Dendritic cell treated with granulocyte-macrophage colony-stimulating factor and Interleukin-4, amounts not matched to agents 40 ng/mL and 50 ng/mL, for 4 days (primary cell): Measurements from ENCODE around the gene EMILIN2.
A peak's percentile ranks its signal among the peaks of the same experiment; 100 is the strongest.

Experiments used
- H3K27ac Mint-ChIP-seq: one replicate; pipeline ENCODE4 v1.8.0; 2022; ENCODE audit warnings: mild to moderate bottlenecking, mixed read lengths
- H3K27me3 Mint-ChIP-seq: one replicate; pipeline ENCODE4 v1.8.0; 2022; ENCODE audit warnings: mild to moderate bottlenecking, mixed read lengths
- H3K36me3 Mint-ChIP-seq: one replicate; pipeline ENCODE4 v1.8.0; 2022; ENCODE audit warnings: low read depth, mixed read lengths
- H3K4me1 Mint-ChIP-seq: one replicate; pipeline ENCODE4 v1.8.0; 2022; ENCODE audit warnings: low read depth, mixed read lengths
- H3K4me3 Mint-ChIP-seq: one replicate; pipeline ENCODE4 v1.8.0; 2022; ENCODE audit warnings: mild to moderate bottlenecking, moderate library complexity, mixed read lengths
- H3K9me3 Mint-ChIP-seq: one replicate; pipeline ENCODE4 v1.8.0; 2022; ENCODE audit warnings: mixed read lengths
- intact Hi-C: fragments of 100-400 bp; cut with micrococcal nuclease; formaldehyde crosslinking; loops from one replicate; pipeline ENCODE4 v1.15.0; 2022

The EMILIN2 gene

GRCh38 chr18:2926528-2926927 lies 79.7 kb downstream of the EMILIN2 start:
- Mint-ChIP-seq H3K27me3 (no peaks in the 10 kb centered on the region), H3K4me1 (no peaks in the 10 kb centered on the region), H3K27ac (no peak overlapping the region), H3K4me3 (no peak overlapping the region), H3K36me3 (peaks cover 98% of the 10 kb centered on the region), H3K9me3 (no peaks in the 10 kb centered on the region)
- intact Hi-C loops: no loop called here

- Mint-ChIP-seq H3K4me3 (no peak overlapping the region), H3K27me3 (no peaks in the 10 kb centered on the region), H3K36me3 (peaks cover 91% of the 10 kb centered on the region), H3K27ac (no peak overlapping the region), H3K9me3 (no peaks in the 10 kb centered on the region), H3K4me1 (no peaks in the 10 kb centered on the region)
- intact Hi-C loops: no loop called here
Measured at GRCh38 chr18:2927745-2928144, 80.9 kb downstream of the EMILIN2 start.

- intact Hi-C loops: loop anchor here (1.0 to 5.0 kb wide), 5 partner anchors 53 to 314 kb away; no protein-coding TSS in a partner anchor
- Mint-ChIP-seq H3K27ac (no peak overlapping the region), H3K9me3 (no peaks in the 10 kb centered on the region), H3K36me3 (peaks cover 84% of the 10 kb centered on the region), H3K27me3 (no peaks in the 10 kb centered on the region), H3K4me1 (peaks cover 6% of the 10 kb centered on the region), H3K4me3 (no peak overlapping the region)
Measured at GRCh38 chr18:2932247-2933181, 85.7 kb downstream of the EMILIN2 start.

- intact Hi-C loops: loop anchor here (2.0 to 5.0 kb wide), 3 partner anchors 129 to 218 kb away; no protein-coding TSS in a partner anchor
- H3K27ac Mint-ChIP-seq: no peak overlapping the region
- H3K36me3 Mint-ChIP-seq: peaks cover 84% of the 10 kb centered on the region
- no peak overlapping the region for H3K4me3 Mint-ChIP-seq
- H3K9me3 Mint-ChIP-seq: no peaks in the 10 kb centered on the region
- peaks cover 6% of the 10 kb centered on the region for H3K4me1 Mint-ChIP-seq
- H3K27me3 Mint-ChIP-seq: no peaks in the 10 kb centered on the region
Measured at GRCh38 chr18:2933995-2934394, 87.2 kb downstream of the EMILIN2 start.

DNA sequence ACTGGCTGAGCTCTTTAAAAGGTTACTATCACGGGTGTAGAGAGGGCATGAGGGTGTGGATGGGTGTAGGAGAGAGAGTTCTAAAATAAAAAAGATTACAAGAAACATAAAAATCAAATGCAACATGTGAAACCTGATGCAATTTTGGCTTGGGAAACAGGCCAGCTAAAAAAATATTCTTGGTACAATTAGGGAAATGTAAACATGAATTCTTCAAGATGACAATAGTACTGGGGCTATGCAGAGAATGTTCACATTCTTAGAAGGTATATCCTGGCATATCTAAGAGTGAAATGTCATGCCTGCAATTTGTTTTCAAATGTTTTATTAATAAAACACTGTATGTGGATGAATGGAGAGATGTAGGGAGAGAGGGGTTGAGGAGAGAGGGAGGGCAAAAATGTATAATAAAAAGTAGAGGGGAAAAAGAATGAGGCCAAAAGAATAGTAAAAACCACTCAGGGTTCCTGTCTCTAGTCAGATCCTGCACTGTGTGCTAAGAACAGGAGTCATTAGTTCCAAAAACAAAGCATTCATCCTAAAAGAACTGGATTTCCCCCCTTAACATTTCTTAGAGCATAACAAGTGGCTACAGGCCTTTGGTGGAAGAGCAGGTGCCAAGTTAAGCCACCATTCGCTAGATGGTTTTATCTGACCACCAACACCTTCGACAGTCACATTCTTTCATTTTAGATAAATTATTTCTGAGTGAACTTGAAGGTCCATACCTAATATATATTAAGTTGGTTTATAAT lies 88.8 kb downstream of the EMILIN2 start:
- peaks cover 6% of the 10 kb centered on the region for H3K4me1 Mint-ChIP-seq
- H3K27ac Mint-ChIP-seq: peak overlapping the region; percentile 35
- H3K4me3 Mint-ChIP-seq: no peak overlapping the region
- no peaks in the 10 kb centered on the region for H3K9me3 Mint-ChIP-seq
- no peaks in the 10 kb centered on the region for H3K27me3 Mint-ChIP-seq
- intact Hi-C loops: no loop called here
- H3K36me3 Mint-ChIP-seq: peaks cover 81% of the 10 kb centered on the region

- Mint-ChIP-seq H3K27ac (no peak overlapping the region), H3K4me1 (peaks cover 6% of the 10 kb centered on the region)
Measured at GRCh38 chr18:2939317-2939716, 92.5 kb downstream of the EMILIN2 start.

GRCh38 chr18:2948038-2948437 lies 101.2 kb downstream of the EMILIN2 start:
- intact Hi-C loops: loop anchor here (5.0 kb wide), 2 partner anchors 34 to 119 kb away; no protein-coding TSS in a partner anchor
- Mint-ChIP-seq H3K27me3 (no peaks in the 10 kb centered on the region), H3K27ac (no peak overlapping the region), H3K4me3 (no peak overlapping the region), H3K4me1 (peaks cover 8% of the 10 kb centered on the region), H3K36me3 (peaks cover 71% of the 10 kb centered on the region), H3K9me3 (no peaks in the 10 kb centered on the region)

More at GRCh38 chr18:2939317-2939716, 92.5 kb downstream of the EMILIN2 start:
- Mint-ChIP-seq H3K36me3 (peaks cover 54% of the 10 kb centered on the region), H3K27me3 (no peaks in the 10 kb centered on the region), H3K4me3 (no peak overlapping the region), H3K9me3 (no peaks in the 10 kb centered on the region)
- intact Hi-C loops: no loop called here

- Mint-ChIP-seq H3K9me3 (no peaks in the 10 kb centered on the region), H3K4me3 (no peak overlapping the region), H3K4me1 (peaks cover 10% of the 10 kb centered on the region), H3K27ac (no peak overlapping the region), H3K27me3 (no peaks in the 10 kb centered on the region), H3K36me3 (peaks cover 78% of the 10 kb centered on the region)
- intact Hi-C loops: no loop called here
Measured at GRCh38 chr18:2952605-2953004, 105.8 kb downstream of the EMILIN2 start.

GRCh38 chr18:2953935-2954653 lies 107.3 kb downstream of the EMILIN2 start:
- Mint-ChIP-seq H3K4me1 (peaks cover 12% of the 10 kb centered on the region), H3K9me3 (no peaks in the 10 kb centered on the region), H3K36me3 (peaks cover 71% of the 10 kb centered on the region), H3K27ac (no peak overlapping the region), H3K4me3 (no peak overlapping the region), H3K27me3 (no peaks in the 10 kb centered on the region)
- intact Hi-C loops: no loop called here

- intact Hi-C loops: no loop called here
- H3K36me3 Mint-ChIP-seq: peaks cover 61% of the 10 kb centered on the region
- H3K9me3 Mint-ChIP-seq: no peaks in the 10 kb centered on the region
- no peaks in the 10 kb centered on the region for H3K27me3 Mint-ChIP-seq
- H3K4me3 Mint-ChIP-seq: no peak overlapping the region
- H3K4me1 Mint-ChIP-seq: peaks cover 12% of the 10 kb centered on the region
- H3K27ac Mint-ChIP-seq: no peak overlapping the region
Measured at GRCh38 chr18:2954869-2955645, 108.3 kb downstream of the EMILIN2 start.

DNA sequence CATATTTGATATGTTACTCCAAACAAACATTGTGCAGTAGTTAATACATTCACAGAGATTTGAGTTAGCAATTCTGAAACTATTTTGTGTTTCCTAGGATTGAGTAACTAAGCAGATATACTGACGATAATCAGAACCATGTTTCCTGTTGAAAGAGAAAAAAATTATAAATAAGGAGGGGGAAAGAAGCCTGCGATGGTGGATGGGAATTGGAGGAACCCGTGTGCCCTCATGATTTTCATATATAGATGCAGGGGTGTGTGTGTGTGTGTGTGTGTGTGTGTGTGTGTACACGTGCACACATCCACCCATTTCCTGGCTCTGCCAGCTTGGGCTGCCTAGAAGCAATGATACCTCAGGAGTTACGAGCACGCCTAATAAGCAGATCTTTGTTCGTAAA lies 109.2 kb downstream of the EMILIN2 start:
- peaks cover 51% of the 10 kb centered on the region for H3K36me3 Mint-ChIP-seq
- intact Hi-C loops: no loop called here
- no peaks in the 10 kb centered on the region for H3K27me3 Mint-ChIP-seq
- H3K9me3 Mint-ChIP-seq: no peaks in the 10 kb centered on the region
- H3K4me3 Mint-ChIP-seq: no peak overlapping the region
- H3K27ac Mint-ChIP-seq: no peak overlapping the region
- peaks cover 20% of the 10 kb centered on the region for H3K4me1 Mint-ChIP-seq

- H3K27ac Mint-ChIP-seq: no peak overlapping the region
- H3K4me1 Mint-ChIP-seq: peaks cover 40% of the 10 kb centered on the region
- intact Hi-C loops: no loop called here
- H3K9me3 Mint-ChIP-seq: no peaks in the 10 kb centered on the region
- no peaks in the 10 kb centered on the region for H3K27me3 Mint-ChIP-seq
- H3K4me3 Mint-ChIP-seq: no peak overlapping the region
- H3K36me3 Mint-ChIP-seq: peaks cover 24% of the 10 kb centered on the region
Measured at GRCh38 chr18:2958819-2959298, 112.1 kb downstream of the EMILIN2 start.

- no peaks in the 10 kb centered on the region for H3K27me3 Mint-ChIP-seq
- H3K9me3 Mint-ChIP-seq: no peaks in the 10 kb centered on the region
- H3K4me1 Mint-ChIP-seq: peaks cover 44% of the 10 kb centered on the region
- H3K27ac Mint-ChIP-seq: peak overlapping the region; percentile 76
- H3K36me3 Mint-ChIP-seq: peaks cover 19% of the 10 kb centered on the region
- H3K4me3 Mint-ChIP-seq: no peak overlapping the region
- intact Hi-C loops: no loop called here
Measured at GRCh38 chr18:2959341-2959740, 112.5 kb downstream of the EMILIN2 start.
